Tibial artery (tissue), 4 donors: Measurements from ENCODE around the gene SLC12A8.

Source experiments
- DNase-seq, 2 donors: peaks; one replicate each; pipeline ENCODE4 v3.0.0-alpha.2; 2019
- H3K27ac ChIP-seq, 2 donors: fragments of 200-600 bp; sonication (generic) in 1 of 2; 1 replicate in 1 of 2; 2 replicates in 1 of 2; pipeline ENCODE4 v1.5.1; 2018 to 2019; ENCODE audit warnings: mild to moderate bottlenecking in 1 of 2
- H3K27me3 ChIP-seq, 2 donors: fragments of 200-600 bp; sonication (generic) in 1 of 2; one replicate each; pipeline versions ENCODE4 v1.5.1 to v1.6.0; 2016 to 2019
- H3K36me3 ChIP-seq, 3 donors: fragments of 200-600 bp; sonication (generic) in 2 of 3; one replicate each; pipeline ENCODE4 v1.5.1; 2016 to 2019; ENCODE audit warnings: mild to moderate bottlenecking in 2 of 3
- H3K4me1 ChIP-seq, 4 donors: fragments of 200-600 bp; sonication (generic) in 2 of 4; 1 replicate in 3 of 4; 2 replicates in 1 of 4; pipeline ENCODE4 v1.5.1; 2016 to 2019
- H3K4me3 ChIP-seq, 2 donors: fragments of 200-600 bp; sonication (generic) in 1 of 2; 1 replicate in 1 of 2; 2 replicates in 1 of 2; pipeline ENCODE4 v1.5.1; 2018 to 2019; ENCODE audit warnings: mild to moderate bottlenecking in 2 of 2
- H3K9me3 ChIP-seq, 3 donors: fragments of 200-600 bp; sonication (generic) in 1 of 3; one replicate each; pipeline ENCODE4 v1.5.1; 2016 to 2019
- CTCF ChIP-seq, 2 experiments: fragments of 200-600 bp in 1 of 2; fragments of 450-650 bp in 1 of 2; IDR thresholded peaks; one replicate each; pipeline ENCODE4 v1.5.1; 2017 to 2019; ENCODE audit warnings: antibody characterized with exemption in 2 of 2, mild to moderate bottlenecking in 1 of 2, moderate library complexity in 1 of 2
- intact Hi-C: fragments of 100-400 bp; cut with DNase I; formaldehyde crosslinking; loops from one replicate; pipeline ENCODE4 v1.15.0; 2023; ENCODE audit warnings: low total_unique reads

The SLC12A8 gene

GRCh38 chr3:125116311-125117080, 96.1 kb downstream of the SLC12A8 start:
- peaks cover 0 to 48% (median 33%) of the 10 kb centered on the region in 4 donors for H3K4me1 ChIP-seq
- intact Hi-C loops = no loop called here
- H3K4me3 ChIP-seq = no peak overlapping the region
- H3K9me3 ChIP-seq = no peaks in the 10 kb centered on the region
- no peak for DNase-seq
- H3K36me3 ChIP-seq = no peaks in the 10 kb centered on the region
- H3K27me3 ChIP-seq = no peaks in the 10 kb centered on the region
- peak overlapping the region; percentile 47 to 52 for H3K27ac ChIP-seq
- TF ChIP-seq CTCF (IDR thresholded peaks at IDR 0.05) = no peak

GRCh38 chr3:125115640-125116039, 96.9 kb downstream of the SLC12A8 start:
- intact Hi-C loops = no loop called here
- Histone ChIP-seq H3K9me3 (no peaks in the 10 kb centered on the region), H3K27me3 (no peaks in the 10 kb centered on the region), H3K36me3 (no peaks in the 10 kb centered on the region), H3K4me3 (no peak overlapping the region), H3K4me1 (peaks cover 0 to 43% (median 30%) of the 10 kb centered on the region in 4 donors), H3K27ac (peak overlapping the region in 1 of 2 donors; percentile 47)
- TF ChIP-seq CTCF (IDR thresholded peaks at IDR 0.05) = no peak
- no peak for DNase-seq

- DNase-seq = no peak
- H3K27me3 ChIP-seq = no peaks in the 10 kb centered on the region
- H3K36me3 ChIP-seq = no peaks in the 10 kb centered on the region
- H3K9me3 ChIP-seq = no peaks in the 10 kb centered on the region
- peaks cover 0 to 40% (median 35%) of the 10 kb centered on the region in 4 donors for H3K4me1 ChIP-seq
- intact Hi-C loops = no loop called here
- H3K27ac ChIP-seq = no peak overlapping the region
- no peak for TF ChIP-seq CTCF (IDR thresholded peaks at IDR 0.05)
- H3K4me3 ChIP-seq = no peak overlapping the region
Observed at GRCh38 chr3:125112981-125113380, 99.6 kb downstream of the SLC12A8 start.

- no peak overlapping the region for H3K4me3 ChIP-seq
- no peak for TF ChIP-seq CTCF (IDR thresholded peaks at IDR 0.05)
- intact Hi-C loops = no loop called here
- H3K9me3 ChIP-seq = no peaks in the 10 kb centered on the region
- DNase-seq = no peak
- H3K4me1 ChIP-seq = peaks cover 0 to 27% (median 22%) of the 10 kb centered on the region in 4 donors
- H3K36me3 ChIP-seq = no peaks in the 10 kb centered on the region
- H3K27ac ChIP-seq = no peak overlapping the region
- H3K27me3 ChIP-seq = no peaks in the 10 kb centered on the region
Observed at GRCh38 chr3:125110876-125111480, 101.6 kb downstream of the SLC12A8 start.

- no peak overlapping the region for H3K4me3 ChIP-seq
- TF ChIP-seq CTCF (IDR thresholded peaks at IDR 0.05) = no peak
- H3K4me1 ChIP-seq = peaks cover 0 to 20% (median 18%) of the 10 kb centered on the region in 4 donors
- no peaks in the 10 kb centered on the region for H3K9me3 ChIP-seq
- H3K27me3 ChIP-seq = no peaks in the 10 kb centered on the region
- no peak for DNase-seq
- intact Hi-C loops = no loop called here
- H3K27ac ChIP-seq = no peak overlapping the region
- H3K36me3 ChIP-seq = no peaks in the 10 kb centered on the region
Observed at GRCh38 chr3:125110016-125110875, 102.3 kb downstream of the SLC12A8 start.
